Epithelial cell of prostate (primary cell): ENCODE data around the gene ANO1.

Experiments
- DNase-seq: peaks from one replicate; pipeline ENCODE4 v3.0.0-alpha.2; 2011; ENCODE audit warnings: low read depth, low spot score
- H3K27ac ChIP-seq: fragments of 450-650 bp; 2 replicates; pipeline ENCODE4 v1.5.1; 2017; ENCODE audit warnings: mild to moderate bottlenecking

ANO1 gene

GRCh38 chr11:70049045-70049444, 29.1 kb upstream of the ANO1 start:
- H3K27ac ChIP-seq: no peak overlapping the region
- DNase-seq: no peak

GRCh38 chr11:70050243-70050642, 27.9 kb upstream of the ANO1 start:
- DNase-seq: no peak
- no peak overlapping the region for H3K27ac ChIP-seq

DNA sequence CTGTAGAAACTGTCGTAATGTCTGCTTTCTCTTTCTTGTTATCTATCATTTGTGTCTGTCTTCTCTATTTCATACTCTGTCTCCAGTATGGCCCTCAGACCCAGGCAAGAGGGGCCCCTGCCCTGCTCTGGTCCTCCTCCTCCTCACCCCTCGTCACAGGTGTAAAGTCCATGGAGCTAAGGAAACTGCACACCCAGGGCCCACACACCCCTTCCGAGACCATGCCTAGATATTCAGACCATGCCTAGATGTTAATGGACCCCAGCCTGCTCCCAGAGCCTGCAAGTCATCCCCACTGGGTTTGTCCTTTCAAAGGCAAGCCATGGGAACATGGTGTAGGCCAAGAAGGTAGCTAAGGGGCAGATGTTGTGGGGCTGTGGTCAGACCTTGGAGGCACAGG, 24.1 kb upstream of the ANO1 start:
- no peak overlapping the region for H3K27ac ChIP-seq
- DNase-seq: no peak

- no peak overlapping the region for H3K27ac ChIP-seq
- no peak for DNase-seq
Measured at GRCh38 chr11:70055444-70055843, 22.7 kb upstream of the ANO1 start.

GRCh38 chr11:70057080-70057479, 21.0 kb upstream of the ANO1 start:
- no peak overlapping the region for H3K27ac ChIP-seq
- DNase-seq: no peak

- no peak overlapping the region for H3K27ac ChIP-seq
- no peak for DNase-seq
Measured at GRCh38 chr11:70059971-70060370, 18.1 kb upstream of the ANO1 start.

DNA sequence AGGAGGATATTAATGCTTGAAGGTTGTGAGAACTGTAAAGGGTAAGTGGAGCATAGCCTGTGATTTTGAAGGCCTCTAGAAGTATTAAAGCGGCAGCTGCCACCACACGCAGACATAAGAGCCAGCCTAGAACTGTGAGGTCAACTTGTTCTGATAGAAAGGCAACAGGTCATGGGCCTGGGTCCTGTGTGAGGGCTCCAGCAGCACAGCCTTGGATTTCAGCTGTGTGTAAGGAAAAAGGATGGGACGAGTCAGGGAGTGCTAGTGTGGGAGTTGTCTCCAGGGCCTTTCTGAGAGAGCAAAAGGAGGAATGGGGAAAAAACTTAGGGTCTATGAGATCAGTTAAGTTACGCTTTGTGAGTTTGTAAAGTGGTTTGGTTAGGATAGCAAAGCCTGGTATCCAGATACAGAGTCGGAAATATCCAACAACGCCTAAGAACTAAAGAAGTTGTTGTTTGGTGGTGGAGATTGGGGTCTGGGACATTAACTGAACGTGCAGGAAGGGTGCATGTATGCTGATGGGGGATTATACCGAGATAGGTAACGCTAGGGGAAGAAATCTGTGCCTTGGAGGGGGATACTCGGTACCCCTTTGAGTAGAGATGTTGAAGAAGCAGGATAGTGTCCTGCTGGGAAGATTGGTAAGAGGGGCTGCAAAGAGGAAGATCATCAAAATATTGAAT, 17.4 kb upstream of the ANO1 start:
- no peak overlapping the region for H3K27ac ChIP-seq
- no peak for DNase-seq

- H3K27ac ChIP-seq: no peak overlapping the region
- no peak for DNase-seq
Measured at GRCh38 chr11:70061734-70062133, 16.4 kb upstream of the ANO1 start.

- DNase-seq: no peak
- H3K27ac ChIP-seq: peak overlapping the region; percentile 91
Measured at GRCh38 chr11:70063121-70063520, 15.0 kb upstream of the ANO1 start.

DNA sequence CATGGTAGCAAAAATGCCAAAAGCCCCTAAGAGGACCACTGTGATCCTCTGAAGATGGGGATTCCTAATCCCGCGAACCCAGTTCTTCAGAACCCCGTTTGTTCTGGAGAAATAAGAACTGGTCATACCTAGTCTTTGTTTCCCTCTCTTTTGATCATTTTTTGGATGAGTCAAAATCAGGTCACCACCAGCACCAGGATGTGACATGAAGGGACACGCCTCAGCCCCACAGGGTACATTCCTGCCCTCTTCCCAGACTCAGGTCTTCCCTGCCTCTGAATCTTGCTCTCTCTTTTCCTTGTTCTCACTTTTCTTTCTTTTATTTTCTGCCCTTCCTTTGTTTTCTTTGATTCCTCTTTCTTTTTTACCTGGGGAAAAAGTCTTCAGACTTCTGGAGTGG, 14.6 kb upstream of the ANO1 start:
- H3K27ac ChIP-seq: peak overlapping the region; percentile 91
- peak; percentile 39 for DNase-seq

DNA sequence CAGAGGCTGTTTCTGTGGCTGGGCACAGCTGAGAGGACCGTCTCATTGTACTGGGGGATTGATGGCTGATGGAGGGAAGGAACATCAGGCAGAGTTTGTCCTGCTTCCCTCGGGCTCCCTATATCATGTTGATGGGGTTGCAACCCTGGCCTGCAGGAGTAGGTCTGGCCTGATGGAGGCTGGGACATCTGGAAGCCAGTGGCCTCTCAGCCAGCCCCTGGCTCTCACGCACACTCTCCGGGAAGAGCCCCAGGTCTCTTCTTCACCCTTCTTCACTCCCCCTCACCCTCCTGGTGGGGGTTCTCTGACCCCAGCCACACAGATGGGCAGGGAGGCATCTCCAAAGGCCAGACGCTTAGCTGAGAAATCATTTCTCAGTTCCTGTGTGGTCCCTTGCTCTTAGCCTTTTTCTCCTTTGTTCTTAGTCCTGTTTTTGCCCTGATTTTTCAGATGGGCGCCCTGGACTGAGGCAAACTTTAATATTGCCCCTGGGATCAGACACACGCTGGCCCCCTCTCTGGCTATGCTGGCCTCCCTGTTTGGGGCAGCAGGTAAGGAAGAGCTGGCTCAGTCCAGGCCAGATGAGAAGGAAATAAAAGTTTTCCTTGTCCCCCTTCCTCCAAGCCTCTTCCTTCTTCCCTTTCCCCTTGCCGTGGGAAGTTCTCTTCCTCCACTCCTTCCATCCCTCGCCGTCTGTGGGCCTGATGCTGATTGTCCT, 13.9 kb upstream of the ANO1 start:
- peak overlapping the region; percentile 91 for H3K27ac ChIP-seq
- no peak for DNase-seq

- peak overlapping the region; percentile 91 for H3K27ac ChIP-seq
- no peak for DNase-seq
Measured at GRCh38 chr11:70064726-70065317, 13.3 kb upstream of the ANO1 start.

DNA sequence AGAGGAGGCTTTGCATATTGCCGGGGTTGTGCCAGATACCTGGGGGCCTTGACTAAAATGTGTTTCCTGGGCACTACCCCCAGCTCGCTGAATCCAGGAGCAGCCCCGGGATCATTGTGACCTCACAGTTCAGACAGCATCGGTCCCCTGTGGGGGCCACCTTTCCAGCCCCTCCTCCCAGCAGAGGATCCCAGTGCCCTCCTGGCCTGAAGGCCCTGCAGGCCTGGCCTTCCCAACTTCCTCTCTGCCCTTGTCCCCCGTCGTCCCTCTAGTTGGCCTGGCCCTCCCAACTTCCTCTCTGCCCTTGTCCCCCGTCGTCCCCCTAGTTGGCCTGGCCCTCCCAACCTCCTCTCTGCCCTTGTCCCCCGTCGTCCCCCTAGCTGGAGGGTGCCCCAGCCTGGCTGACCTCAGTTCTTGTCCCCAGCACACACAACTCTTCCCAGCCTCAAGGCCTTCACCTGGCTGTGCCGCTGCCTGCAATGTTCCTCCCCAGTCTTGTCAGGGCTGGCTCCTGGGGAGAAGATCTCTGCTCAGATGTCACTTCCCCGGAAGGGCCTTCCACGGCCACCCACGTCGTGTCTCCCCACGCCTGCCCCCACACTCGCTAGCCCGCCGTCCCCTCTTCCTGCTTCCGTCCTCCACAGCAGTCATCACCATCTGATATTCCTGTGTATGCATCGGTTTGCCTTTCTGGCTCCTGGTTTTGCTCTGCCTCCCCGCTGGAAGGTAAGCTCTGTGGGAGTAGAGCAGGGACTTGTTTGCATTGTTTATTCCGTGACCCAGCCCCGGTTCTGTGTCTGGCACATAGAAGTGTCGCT, 12.6 kb upstream of the ANO1 start:
- peak overlapping the region; percentile 91 for H3K27ac ChIP-seq
- DNase-seq: no peak

- no peak for DNase-seq
- H3K27ac ChIP-seq: no peak overlapping the region
Measured at GRCh38 chr11:70066136-70066520, 12.0 kb upstream of the ANO1 start.

DNA sequence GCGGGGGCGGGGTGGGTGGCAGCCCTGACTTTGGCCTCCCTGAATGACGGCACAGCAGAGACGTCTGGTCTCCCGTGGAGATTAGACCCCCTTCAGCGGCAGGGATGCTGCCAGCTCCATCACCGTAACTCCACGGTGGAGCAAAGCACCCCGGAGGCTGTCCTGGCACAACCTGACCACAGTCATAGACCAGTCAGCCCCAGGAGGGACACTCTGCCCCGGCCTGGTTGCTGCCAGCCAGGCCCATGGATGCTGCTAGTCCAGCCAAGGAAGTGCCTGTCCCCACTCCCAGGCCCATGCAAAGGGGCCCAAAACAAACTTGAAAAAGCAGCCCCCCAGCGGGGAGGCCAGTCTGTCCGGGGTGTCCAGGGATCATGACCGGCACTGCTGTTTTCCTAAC, 11.5 kb upstream of the ANO1 start:
- no peak for DNase-seq

GRCh38 chr11:70067036-70067435, 11.1 kb upstream of the ANO1 start:
- no peak for DNase-seq
- H3K27ac ChIP-seq: no peak overlapping the region

More for the DNA sequence above, 11.5 kb upstream of the ANO1 start:
- H3K27ac ChIP-seq: no peak overlapping the region

DNA sequence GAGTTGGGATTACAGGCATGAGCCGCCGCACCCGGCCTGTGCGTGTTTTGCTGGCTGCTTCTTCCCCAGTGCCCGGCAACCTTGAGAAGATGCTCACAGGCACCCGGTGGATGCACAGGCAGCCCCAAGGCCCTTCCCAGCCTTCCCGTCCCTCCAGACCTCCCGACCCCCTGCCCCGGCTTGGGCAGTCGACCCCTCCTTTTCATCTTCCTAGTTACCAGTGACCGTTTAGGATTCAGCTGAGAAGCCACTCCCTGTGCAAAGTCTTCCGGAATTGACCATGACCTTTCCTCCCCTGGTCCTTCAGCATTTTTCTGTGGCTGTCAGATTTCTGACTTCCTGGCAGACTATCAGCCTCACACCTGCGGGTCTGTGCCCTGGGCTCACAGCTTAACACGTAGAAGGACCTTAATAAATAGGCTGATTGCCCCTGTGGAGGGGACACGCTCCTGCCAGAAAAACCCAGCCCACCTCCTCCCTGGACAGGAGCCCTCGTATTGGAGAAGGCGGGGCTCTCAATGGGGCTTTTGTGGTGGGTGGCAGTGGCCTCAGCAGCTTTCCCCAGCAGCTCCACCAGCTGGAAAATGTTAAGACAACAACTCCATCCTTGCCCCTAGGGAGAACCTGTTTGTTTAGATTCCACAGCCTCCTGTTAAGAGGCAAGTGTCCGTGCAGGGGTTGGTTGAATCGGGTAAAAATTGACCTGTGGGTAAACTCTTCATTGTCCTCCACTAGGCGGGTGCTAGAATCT, 10.4 kb upstream of the ANO1 start:
- no peak for DNase-seq
- H3K27ac ChIP-seq: no peak overlapping the region

DNA sequence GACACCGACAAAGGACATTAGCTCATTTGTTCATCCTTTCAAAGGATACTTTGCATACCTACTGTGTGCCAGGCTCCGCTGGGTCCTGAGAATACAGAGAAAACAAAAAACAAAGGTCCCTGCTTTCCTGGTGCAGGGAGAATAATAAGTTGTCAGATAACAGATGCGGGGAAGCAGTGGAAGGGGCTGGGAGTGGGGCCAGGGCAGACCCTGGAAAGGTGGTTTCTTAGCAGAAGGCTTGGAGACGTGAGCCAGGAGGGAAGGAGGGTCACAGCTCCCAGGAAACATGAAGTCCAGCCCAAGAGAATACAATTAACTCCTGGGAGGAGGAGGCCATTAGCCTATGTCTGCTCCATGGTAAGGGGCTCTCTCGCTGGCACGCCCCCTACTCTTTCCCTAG, 9.8 kb upstream of the ANO1 start:
- DNase-seq: no peak

GRCh38 chr11:70068950-70069349, 9.2 kb upstream of the ANO1 start:
- H3K27ac ChIP-seq: no peak overlapping the region
- DNase-seq: no peak

More for the DNA sequence above, 9.8 kb upstream of the ANO1 start:
- H3K27ac ChIP-seq: no peak overlapping the region

- H3K27ac ChIP-seq: no peak overlapping the region
- DNase-seq: no peak
Measured at GRCh38 chr11:70070706-70071105, 7.4 kb upstream of the ANO1 start.
